OCI-LY7 (cell line): ENCODE results near the gene VPS54.

Experiments used
- EZH2phosphoT487 ChIP-seq: fragments of 200-600 bp; sonication (generic); IDR thresholded peaks from 2 replicates; pipeline ENCODE4 v1.6.1; 2018; ENCODE audit warnings: low read depth, borderline replicate concordance, mild to moderate bottlenecking, mixed run types, antibody characterized with exemption, low read length, moderate library complexity, mixed read lengths
- TF ChIP-seq, protein P1 (sequence below): fragments of 200-600 bp; sonication (generic); conservative IDR thresholded peaks from 2 replicates; pipeline ENCODE4 v1.5.1; 2014; ENCODE audit warnings: mild to moderate bottlenecking, antibody characterized with exemption, low read length, moderate library complexity, mixed read lengths

DNA sequence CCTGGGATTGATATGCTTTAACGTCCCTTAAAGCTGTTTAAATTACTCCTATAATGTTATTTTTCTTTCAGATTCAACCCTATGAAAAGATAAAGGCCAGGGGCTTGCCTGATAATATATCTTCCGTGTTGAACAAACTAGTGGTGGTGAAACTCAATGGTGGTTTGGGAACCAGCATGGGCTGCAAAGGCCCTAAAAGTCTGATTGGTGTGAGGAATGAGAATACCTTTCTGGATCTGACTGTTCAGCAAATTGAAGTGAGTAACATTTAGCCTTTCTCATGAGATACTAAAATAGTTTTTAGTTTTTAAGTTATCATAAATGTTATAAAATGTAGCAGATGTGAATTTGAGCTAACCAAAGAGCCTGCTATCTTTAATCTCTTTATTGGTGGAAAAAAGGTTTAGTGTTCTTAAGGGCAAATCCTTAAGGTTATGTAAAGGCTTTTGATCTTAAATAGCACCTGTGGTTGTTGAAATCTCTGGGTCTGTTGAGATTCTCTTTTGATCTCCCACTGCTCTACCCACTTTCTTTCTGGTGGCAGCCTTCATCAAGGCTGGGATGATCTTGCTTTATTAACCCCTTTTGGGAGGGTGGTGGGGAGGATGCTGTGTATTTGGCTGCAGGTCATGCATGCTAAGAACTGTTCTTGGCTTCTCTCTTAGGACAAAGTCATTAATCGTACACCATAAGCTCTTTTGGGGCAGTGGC is 136.7 kb downstream of the VPS54 start:
- TF ChIP-seq, protein P1, sequence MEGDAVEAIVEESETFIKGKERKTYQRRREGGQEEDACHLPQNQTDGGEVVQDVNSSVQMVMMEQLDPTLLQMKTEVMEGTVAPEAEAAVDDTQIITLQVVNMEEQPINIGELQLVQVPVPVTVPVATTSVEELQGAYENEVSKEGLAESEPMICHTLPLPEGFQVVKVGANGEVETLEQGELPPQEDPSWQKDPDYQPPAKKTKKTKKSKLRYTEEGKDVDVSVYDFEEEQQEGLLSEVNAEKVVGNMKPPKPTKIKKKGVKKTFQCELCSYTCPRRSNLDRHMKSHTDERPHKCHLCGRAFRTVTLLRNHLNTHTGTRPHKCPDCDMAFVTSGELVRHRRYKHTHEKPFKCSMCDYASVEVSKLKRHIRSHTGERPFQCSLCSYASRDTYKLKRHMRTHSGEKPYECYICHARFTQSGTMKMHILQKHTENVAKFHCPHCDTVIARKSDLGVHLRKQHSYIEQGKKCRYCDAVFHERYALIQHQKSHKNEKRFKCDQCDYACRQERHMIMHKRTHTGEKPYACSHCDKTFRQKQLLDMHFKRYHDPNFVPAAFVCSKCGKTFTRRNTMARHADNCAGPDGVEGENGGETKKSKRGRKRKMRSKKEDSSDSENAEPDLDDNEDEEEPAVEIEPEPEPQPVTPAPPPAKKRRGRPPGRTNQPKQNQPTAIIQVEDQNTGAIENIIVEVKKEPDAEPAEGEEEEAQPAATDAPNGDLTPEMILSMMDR = no peak
- TF ChIP-seq EZH2phosphoT487 = no peak
